GM12878 (cell line): ENCODE data around the gene GPRIN1. TPM values are rescaled to one million over a fixed set of nuclear protein-coding genes. Genes with fewer than 3 reads are reported as not detected.

Experiments
- ATAC-seq: fragments of 200-7000 bp; cut with Tn5 transposase; 3 replicates; pipeline ENCODE4 v1.9.1; 2020; ENCODE audit warnings: mild to moderate bottlenecking, moderate library complexity
- BruUV-seq: library from RNA; stranded (reverse); fragments of 400-500 nt; replicated peaks from 2 replicates; lab custom pipeline; 2021; lab: Mats Ljungman, UMichigan
- CTCF ChIA-PET: fragments of 300-600 bp; sonication (Branson Sonifier 250); formaldehyde crosslinking; extraction: SDS; loops from one replicate; lab custom pipeline; 2021; ENCODE audit warnings: inconsistent platforms; lab: Yijun Ruan, JAX
- POLR2A ChIA-PET: fragments of 350-600 bp; formaldehyde crosslinking; extraction: SDS; loops from one replicate; lab custom pipeline; 2021; ENCODE audit warnings: inconsistent platforms; lab: Charles Lee
- RAD21 ChIA-PET: fragments of 300-600 bp; sonication (Branson Sonifier 250); formaldehyde crosslinking; loops from one replicate; lab custom pipeline; 2023; ENCODE audit warnings: antibody characterized with exemption; ENCODE audit not compliant: unreplicated experiment; lab: Charles Lee
- SMC1A ChIA-PET: fragments of 300-600 bp; sonication (Branson Sonifier 250); formaldehyde crosslinking; loops from one replicate; lab custom pipeline; 2023; ENCODE audit not compliant: unreplicated experiment, uncharacterized antibody; lab: Charles Lee
- DNase-seq: peaks from one replicate; pipeline ENCODE4 v3.0.0-alpha.2; 2011; ENCODE audit warnings: low read depth, low spot score
- FAIRE-seq: peaks from 3 replicates; lab custom pipeline; 2011; peaks lifted over from hg19 to GRCh38; lab: Jason Lieb, UNC
- H2AFZ ChIP-seq: 2 replicates; pipeline ENCODE4 v1.6.0; 2011; ENCODE audit warnings: low read depth, low read length, control low read depth; ENCODE audit not compliant: control insufficient read depth
- H3K27ac ChIP-seq: 2 replicates; pipeline ENCODE4 v1.5.1; 2011; ENCODE audit warnings: control low read depth; ENCODE audit not compliant: control insufficient read depth, insufficient read depth
- H3K27me3 ChIP-seq, 2 experiments: replicated peaks in 1 of 2; 2 replicates each; pipeline versions ENCODE4 v1.6.0 to v1.6.1; 2011; ENCODE audit warnings: low read length in 1 of 2; ENCODE audit not compliant: control insufficient read depth in 2 of 2, insufficient read depth in 2 of 2
- H3K36me3 ChIP-seq, 2 experiments: 2 replicates each; pipeline ENCODE4 v1.5.1; 2011; ENCODE audit warnings: low read length in 1 of 2; ENCODE audit not compliant: control insufficient read depth in 2 of 2, insufficient read depth in 2 of 2
- H3K4me1 ChIP-seq: 2 replicates; pipeline ENCODE4 v1.6.1; 2011; ENCODE audit warnings: mild to moderate bottlenecking, low read length, moderate library complexity, mixed read lengths; ENCODE audit not compliant: control insufficient read depth, insufficient read depth
- H3K4me2 ChIP-seq: 2 replicates; pipeline ENCODE4 v1.6.0; 2011; ENCODE audit warnings: control low read depth; ENCODE audit not compliant: control insufficient read depth, insufficient read depth
- H3K4me3 ChIP-seq: fragments of 200-600 bp; sonication (generic); 2 replicates; pipeline ENCODE4 v1.5.1; 2016
- H3K79me2 ChIP-seq: 2 replicates; pipeline ENCODE4 v1.6.0; 2011; ENCODE audit warnings: low read length; ENCODE audit not compliant: control insufficient read depth, insufficient read depth
- H3K9ac ChIP-seq: 2 replicates; pipeline ENCODE4 v1.8.0; 2011; ENCODE audit warnings: low read length, control low read depth, mixed read lengths; ENCODE audit not compliant: control insufficient read depth, insufficient read depth
- H3K9me3 ChIP-seq: replicated peaks from 3 replicates; pipeline ENCODE4 v1.5.1; 2011; ENCODE audit warnings: mild to moderate bottlenecking, low read length; ENCODE audit not compliant: control insufficient read depth, insufficient read depth
- H4K20me1 ChIP-seq: 2 replicates; pipeline ENCODE4 v1.6.0; 2011; ENCODE audit not compliant: control insufficient read depth, insufficient read depth
- ZBED1 ChIP-seq: IDR thresholded peaks from 2 replicates; pipeline ENCODE4 v1.6.1; 2016; ENCODE audit warnings: borderline replicate concordance
- ZNF274 ChIP-seq: IDR thresholded peaks from one replicate; pipeline ENCODE4 v1.8.0; 2011; ENCODE audit not compliant: insufficient read length, insufficient read depth
- WGBS: methylation state at CpG from one replicate; pipeline ENCODE4 v1.1.6; 2016; ENCODE audit warnings: low lambda C conversion rate; ENCODE audit not compliant: insufficient replicate concordance, insufficient coverage; ENCODE audit errors: missing lambda C conversion rate; 5-methylcytosine and 5-hydroxymethylcytosine counted together
- in situ Hi-C: fragments of 300-500 bp; cut with MboI; formaldehyde crosslinking; loops from 9 replicates; pipeline ENCODE4 v1.14.3; 2018; ENCODE audit warnings: mixed read lengths
- intact Hi-C: fragments of 100-400 bp; cut with micrococcal nuclease; formaldehyde crosslinking; loops from one replicate; pipeline ENCODE4 v1.14.2; 2022; ENCODE audit not compliant: unreplicated experiment
- polyA plus RNA-seq, 11 experiments: library from polyadenylated mRNA; depleted of rRNA in 4 of 11; unstranded in 6 of 11; stranded (reverse) in 5 of 11; fragments of >200 nt; fragmentation: Nextera tagmentation in 4 of 11; fragmentation: Illumina TruSeq in 1 of 11; extraction: Ambion mirVana in 4 of 11; extraction: Trizol in 1 of 11; gene quantifications; 1 replicate in 1 of 11; 2 replicates in 10 of 11; pipeline versions ENCODE4 v1.2.1 to v1.2.3, GENCODE V29; 2011 to 2016; ENCODE audit warnings: inconsistent platforms in 2 of 11, missing spikeins in 2 of 11, low read depth in 1 of 11
- total RNA-seq, 4 experiments: library from RNA; depleted of rRNA in 3 of 4; stranded (reverse); fragments of >200 nt in 3 of 4; fragmentation: Illumina TruSeq in 1 of 4; extraction: Trizol in 1 of 4; gene quantifications; 2 replicates each; pipeline versions ENCODE4 v1.2.1 to v1.2.3, GENCODE V29; 2013 to 2021
- TF ChIP-seq, protein P1 (sequence below): fragments of 450-650 bp; IDR thresholded peaks from 2 replicates; pipeline ENCODE4 v1.6.1; 2017; ENCODE audit warnings: mild to moderate bottlenecking, moderate library complexity

GPRIN1 gene
- total and polyA plus RNA-seq, 10 of the 15 experiments (the other 5 are each of a cell fraction or from before 2014, with no cell fraction given): 0.52 to 16.3 (median 4.5) TPM

DNA sequence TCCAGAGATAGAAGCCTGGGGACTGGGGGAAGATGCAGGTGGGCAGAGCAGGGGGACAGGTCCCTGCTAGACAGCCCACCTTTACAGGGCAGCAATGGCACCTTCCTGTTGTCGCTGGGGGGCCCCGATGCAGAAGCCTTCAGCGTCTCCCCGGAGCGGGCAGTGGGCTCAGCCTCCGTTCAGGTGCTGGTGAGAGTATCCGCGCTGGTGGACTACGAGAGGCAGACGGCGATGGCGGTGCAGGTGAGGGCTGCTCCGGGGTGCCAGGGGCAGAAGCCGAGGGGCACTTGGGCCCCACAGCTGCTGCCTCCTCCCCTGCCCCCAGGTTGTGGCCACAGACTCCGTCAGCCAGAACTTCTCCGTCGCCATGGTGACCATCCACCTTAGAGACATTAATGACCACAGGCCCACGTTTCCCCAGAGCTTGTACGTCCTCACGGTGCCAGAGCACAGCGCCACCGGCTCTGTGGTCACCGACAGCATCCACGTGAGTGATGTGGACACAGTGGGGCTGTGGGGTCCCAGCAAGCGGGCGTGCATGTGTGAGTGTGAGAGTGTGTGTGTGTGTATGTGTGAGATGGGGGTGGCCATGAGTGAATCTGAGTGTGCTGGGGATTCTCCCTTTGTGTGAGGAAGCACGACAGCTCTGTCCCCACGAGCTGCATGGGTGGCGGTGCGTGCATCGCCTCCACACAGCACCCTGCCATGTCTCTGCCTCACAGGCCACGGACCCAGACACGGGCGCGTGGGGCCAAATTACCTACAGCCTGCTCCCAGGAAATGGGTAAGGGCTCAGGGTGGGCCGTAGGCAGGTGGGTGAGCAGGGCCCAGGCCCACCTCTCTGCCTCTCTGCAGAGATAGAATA lies 32.4 kb downstream of the GPRIN1 start (continued):
- TF ChIP-seq ZNF274: no peak
- TF ChIP-seq, protein P1, sequence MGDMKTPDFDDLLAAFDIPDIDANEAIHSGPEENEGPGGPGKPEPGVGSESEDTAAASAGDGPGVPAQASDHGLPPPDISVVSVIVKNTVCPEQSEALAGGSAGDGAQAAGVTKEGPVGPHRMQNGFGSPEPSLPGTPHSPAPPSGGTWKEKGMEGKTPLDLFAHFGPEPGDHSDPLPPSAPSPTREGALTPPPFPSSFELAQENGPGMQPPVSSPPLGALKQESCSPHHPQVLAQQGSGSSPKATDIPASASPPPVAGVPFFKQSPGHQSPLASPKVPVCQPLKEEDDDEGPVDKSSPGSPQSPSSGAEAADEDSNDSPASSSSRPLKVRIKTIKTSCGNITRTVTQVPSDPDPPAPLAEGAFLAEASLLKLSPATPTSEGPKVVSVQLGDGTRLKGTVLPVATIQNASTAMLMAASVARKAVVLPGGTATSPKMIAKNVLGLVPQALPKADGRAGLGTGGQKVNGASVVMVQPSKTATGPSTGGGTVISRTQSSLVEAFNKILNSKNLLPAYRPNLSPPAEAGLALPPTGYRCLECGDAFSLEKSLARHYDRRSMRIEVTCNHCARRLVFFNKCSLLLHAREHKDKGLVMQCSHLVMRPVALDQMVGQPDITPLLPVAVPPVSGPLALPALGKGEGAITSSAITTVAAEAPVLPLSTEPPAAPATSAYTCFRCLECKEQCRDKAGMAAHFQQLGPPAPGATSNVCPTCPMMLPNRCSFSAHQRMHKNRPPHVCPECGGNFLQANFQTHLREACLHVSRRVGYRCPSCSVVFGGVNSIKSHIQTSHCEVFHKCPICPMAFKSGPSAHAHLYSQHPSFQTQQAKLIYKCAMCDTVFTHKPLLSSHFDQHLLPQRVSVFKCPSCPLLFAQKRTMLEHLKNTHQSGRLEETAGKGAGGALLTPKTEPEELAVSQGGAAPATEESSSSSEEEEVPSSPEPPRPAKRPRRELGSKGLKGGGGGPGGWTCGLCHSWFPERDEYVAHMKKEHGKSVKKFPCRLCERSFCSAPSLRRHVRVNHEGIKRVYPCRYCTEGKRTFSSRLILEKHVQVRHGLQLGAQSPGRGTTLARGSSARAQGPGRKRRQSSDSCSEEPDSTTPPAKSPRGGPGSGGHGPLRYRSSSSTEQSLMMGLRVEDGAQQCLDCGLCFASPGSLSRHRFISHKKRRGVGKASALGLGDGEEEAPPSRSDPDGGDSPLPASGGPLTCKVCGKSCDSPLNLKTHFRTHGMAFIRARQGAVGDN: no peak

DNA sequence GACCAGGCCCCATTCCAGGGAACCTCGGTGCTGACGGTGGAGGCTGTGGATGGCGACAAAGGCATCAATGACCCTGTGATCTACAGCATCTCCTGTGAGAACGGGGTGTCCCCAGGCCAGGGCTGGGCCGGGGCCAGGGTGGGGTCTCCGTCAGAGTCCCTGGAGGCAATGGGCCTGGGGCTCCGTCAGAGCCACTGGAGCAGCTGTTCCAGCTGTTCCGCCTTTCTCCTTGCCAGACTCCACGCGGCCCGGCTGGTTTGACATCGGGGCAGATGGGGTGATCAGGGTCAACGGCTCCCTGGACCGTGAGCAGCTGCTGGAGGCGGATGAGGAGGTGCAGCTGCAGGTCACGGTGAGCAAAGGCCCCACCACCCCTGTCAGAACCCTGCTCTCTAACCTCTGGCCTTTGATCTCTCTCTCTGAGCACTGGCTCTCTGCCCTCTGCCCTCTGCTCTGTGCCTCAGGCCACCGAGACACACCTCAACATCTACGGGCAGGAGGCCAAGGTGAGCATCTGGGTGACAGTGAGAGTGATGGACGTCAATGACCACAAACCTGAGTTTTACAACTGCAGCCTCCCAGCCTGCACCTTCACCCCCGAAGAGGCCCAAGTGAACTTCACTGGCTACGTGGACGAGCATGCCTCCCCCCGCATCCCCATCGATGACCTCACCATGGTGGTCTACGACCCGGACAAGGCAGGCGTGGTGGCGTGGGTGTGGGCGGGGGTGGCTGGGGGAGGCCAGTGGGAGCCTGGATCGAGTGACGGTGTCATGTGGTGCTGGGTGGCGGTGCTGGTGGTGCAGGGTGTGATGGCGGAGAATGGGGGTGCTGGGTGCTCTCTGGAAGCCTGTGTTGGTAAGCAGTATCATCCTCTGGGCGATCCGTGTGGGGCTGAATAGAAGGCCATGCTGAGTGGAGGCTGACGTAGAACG lies 34.2 kb downstream of the GPRIN1 start:
- no TSS peak for BruUV-seq
- SMC1A ChIA-PET: no interaction called here
- Histone ChIP-seq H3K4me2 (no peak overlapping the region), H3K27ac (no peak overlapping the region), H3K4me3 (no peak overlapping the region), H3K4me1 (no peaks in the 10 kb centered on the region), H4K20me1 (no peaks in the 10 kb centered on the region), H3K9ac (no peak overlapping the region), H3K79me2 (no peaks in the 10 kb centered on the region), H3K9me3 (no peaks in the 10 kb centered on the region), H2AFZ (no peak overlapping the region), H3K27me3 (no peaks in the 10 kb centered on the region), H3K36me3 (no peaks in the 10 kb centered on the region)
- no peak for ATAC-seq
- no peak for TF ChIP-seq ZBED1
- DNase-seq: no peak
- CTCF ChIA-PET: interaction anchor here (0.9 to 4.1 kb wide), 4 partner anchors 17 to 536 kb away, joined by 3 to 19 read pairs (median 4); partner anchors contain the start of gene TSPAN17
- in situ Hi-C loops (loop anchor here (25.0 kb wide), 1 partner anchor 838 kb away; no protein-coding TSS in a partner anchor), intact Hi-C loops (no loop called here)
- no peak for FAIRE-seq
- RAD21 ChIA-PET: no interaction called here
- POLR2A ChIA-PET: no interaction called here
- 64% methylated on average over 34 of the region's 37 CpGs for WGBS
